PC-9 (cell line): Measurements from ENCODE around the gene CRTC1. TPM values are rescaled to one million over a fixed set of nuclear protein-coding genes. Genes with fewer than 3 reads are reported as not detected.

Experiments
- BruUV-seq: library from RNA; stranded (reverse); fragments of 400-500 nt; replicated peaks from 2 replicates; lab custom pipeline; 2021; lab: Mats Ljungman, UMichigan
- CTCF ChIA-PET: fragments of 300-600 bp; sonication (Branson Sonifier 250); formaldehyde crosslinking; loops from one replicate; lab custom pipeline; 2022; ENCODE audit warnings: antibody characterized with exemption; lab: Charles Lee
- POLR2A ChIA-PET: fragments of 300-600 bp; sonication (Branson Sonifier 250); formaldehyde crosslinking; loops from one replicate; lab custom pipeline; 2022; ENCODE audit warnings: antibody characterized with exemption; ENCODE audit not compliant: unreplicated experiment; lab: Charles Lee
- DNase-seq, 2 experiments: peaks; one replicate each; pipeline versions ENCODE4 v3.0.0 to v3.0.0-alpha.2; 2015 to 2022; ENCODE audit warnings: mixed read lengths in 1 of 2
- H2AFZ ChIP-seq: fragments of 200-600 bp; sonication (generic); 2 replicates; pipeline ENCODE4 v1.8.1; 2017; ENCODE audit warnings: antibody characterized with exemption
- H3F3A ChIP-seq: fragments of 200-600 bp; sonication (generic); 2 replicates; pipeline ENCODE4 v1.8.1; 2017; ENCODE audit warnings: antibody characterized with exemption, mild to moderate bottlenecking, low read depth; ENCODE audit not compliant: insufficient read depth
- H3K27ac ChIP-seq: fragments of 200-600 bp; sonication (generic); 2 replicates; pipeline ENCODE4 v1.6.1; 2016; ENCODE audit warnings: mixed run types
- H3K27me3 ChIP-seq: fragments of 200-600 bp; sonication (generic); 2 replicates; pipeline ENCODE4 v1.6.1; 2016; ENCODE audit warnings: low read depth, mixed run types; ENCODE audit not compliant: insufficient read depth
- H3K36me3 ChIP-seq: fragments of 200-600 bp; sonication (generic); 2 replicates; pipeline ENCODE4 v1.6.1; 2016; ENCODE audit warnings: low read depth, mixed run types
- H3K4me1 ChIP-seq: fragments of 200-600 bp; sonication (generic); replicated peaks from 2 replicates; pipeline ENCODE4 v1.6.1; 2016; ENCODE audit warnings: mixed run types; ENCODE audit not compliant: insufficient read depth
- H3K4me2 ChIP-seq: fragments of 200-600 bp; sonication (generic); 2 replicates; pipeline ENCODE4 v1.6.1; 2017; ENCODE audit warnings: mixed run types
- H3K4me3 ChIP-seq: fragments of 200-600 bp; sonication (generic); 2 replicates; pipeline ENCODE4 v1.6.1; 2016; ENCODE audit warnings: mixed run types
- H3K79me2 ChIP-seq: fragments of 200-600 bp; sonication (generic); 2 replicates; pipeline ENCODE4 v1.6.1; 2017; ENCODE audit warnings: low read depth, mixed run types
- H3K9me2 ChIP-seq: fragments of 200-600 bp; sonication (generic); 2 replicates; pipeline ENCODE4 v1.8.1; 2017; ENCODE audit warnings: mild to moderate bottlenecking; ENCODE audit not compliant: insufficient read depth
- H3K9me3 ChIP-seq: fragments of 200-600 bp; sonication (generic); 2 replicates; pipeline ENCODE4 v1.8.1; 2016; ENCODE audit warnings: low read depth; ENCODE audit not compliant: insufficient read depth
- H4K20me1 ChIP-seq: fragments of 200-600 bp; sonication (generic); 2 replicates; pipeline ENCODE4 v1.8.1; 2017; ENCODE audit not compliant: insufficient read depth
- CTCF ChIP-seq: fragments of 200-600 bp; sonication (generic); conservative IDR thresholded peaks from 2 replicates; pipeline ENCODE4 v1.6.1; 2017; ENCODE audit warnings: mixed run types, antibody characterized with exemption, mild to moderate bottlenecking, moderate library complexity
- EZH2 ChIP-seq: fragments of 200-600 bp; sonication (generic); IDR thresholded peaks from 2 replicates; pipeline ENCODE4 v1.8.0; 2017; ENCODE audit warnings: antibody characterized with exemption, low read depth
- intact Hi-C: fragments of 100-400 bp; cut with micrococcal nuclease; formaldehyde crosslinking; loops from one replicate; pipeline ENCODE4 v1.10.0; 2022; ENCODE audit not compliant: unreplicated experiment
- total RNA-seq: library from RNA; stranded (reverse); gene quantifications from 2 replicates; pipeline ENCODE4 v1.2.3, GENCODE V29; 2021

The CRTC1 gene
- total RNA-seq, 1 experiment from 2014 or later = 16.6 TPM

- Histone ChIP-seq H3K4me1 (no peaks in the 10 kb centered on the region), H4K20me1 (peaks cover 28% of the 10 kb centered on the region), H3K4me2 (no peak overlapping the region), H3K36me3 (no peaks in the 10 kb centered on the region), H3K9me2 (no peaks in the 10 kb centered on the region), H3K27me3 (no peaks in the 10 kb centered on the region), H3K27ac (no peak overlapping the region), H3K4me3 (no peak overlapping the region), H3K9me3 (no peaks in the 10 kb centered on the region), H3K79me2 (no peaks in the 10 kb centered on the region), H2AFZ (no peak overlapping the region), H3F3A (no peaks in the 10 kb centered on the region)
- intact Hi-C loops = no loop called here
- no peak for TF ChIP-seq EZH2
- BruUV-seq = no TSS peak
- DNase-seq = peak in 1 of 2 experiments; percentile 21
- CTCF ChIA-PET = no interaction called here
- POLR2A ChIA-PET = no interaction called here
These were observed 25.1 kb upstream of the CRTC1 start for GRCh38 chr19:18658366-18658855.

- CTCF ChIA-PET = no interaction called here
- no peaks in the 10 kb centered on the region for H3K36me3 ChIP-seq
- POLR2A ChIA-PET = interaction anchor here (0.6 kb wide), 1 partner anchor 87 kb away, joined by 4 read pairs; no protein-coding TSS in a partner anchor
- no peak overlapping the region for H3K27ac ChIP-seq
- BruUV-seq = no TSS peak
- intact Hi-C loops = no loop called here
- H3K9me2 ChIP-seq = no peaks in the 10 kb centered on the region
- no peaks in the 10 kb centered on the region for H3F3A ChIP-seq
- H2AFZ ChIP-seq = no peak overlapping the region
- H3K79me2 ChIP-seq = no peaks in the 10 kb centered on the region
- H3K27me3 ChIP-seq = no peaks in the 10 kb centered on the region
- H3K9me3 ChIP-seq = no peaks in the 10 kb centered on the region
- no peaks in the 10 kb centered on the region for H3K4me1 ChIP-seq
- no peak overlapping the region for H3K4me3 ChIP-seq
- no peak overlapping the region for H3K4me2 ChIP-seq
- H4K20me1 ChIP-seq = peaks cover 28% of the 10 kb centered on the region
- TF ChIP-seq EZH2 (no peak), CTCF (no peak)
- peak in 1 of 2 experiments; percentile 22 for DNase-seq
These were observed 24.0 kb upstream of the CRTC1 start for GRCh38 chr19:18659281-18660050.

- no peak overlapping the region for H3K27ac ChIP-seq
- DNase-seq = peak in 1 of 2 experiments; percentile 68
These were observed 23.2 kb upstream of the CRTC1 start for GRCh38 chr19:18660051-18660910.

More at GRCh38 chr19:18660051-18660910, 23.2 kb upstream of the CRTC1 start:
- no peaks in the 10 kb centered on the region for H3F3A ChIP-seq
- H3K9me3 ChIP-seq = no peaks in the 10 kb centered on the region
- no peak overlapping the region for H3K4me3 ChIP-seq
- CTCF ChIA-PET = no interaction called here
- TF ChIP-seq CTCF (no peak), EZH2 (no peak)
- BruUV-seq = no TSS peak
- intact Hi-C loops = no loop called here
- no peak overlapping the region for H3K4me2 ChIP-seq
- H3K27me3 ChIP-seq = no peaks in the 10 kb centered on the region
- no peaks in the 10 kb centered on the region for H3K4me1 ChIP-seq
- no peaks in the 10 kb centered on the region for H3K36me3 ChIP-seq
- H3K9me2 ChIP-seq = no peaks in the 10 kb centered on the region
- peaks cover 28% of the 10 kb centered on the region for H4K20me1 ChIP-seq
- POLR2A ChIA-PET = no interaction called here
- no peak overlapping the region for H2AFZ ChIP-seq
- no peaks in the 10 kb centered on the region for H3K79me2 ChIP-seq
